Urothelium cell line (cell line): ENCODE results near the gene SPATS1.
"Not testable (repeated sequence)": the region's sequence is repeated elsewhere in the genome, so short reads cannot be mapped to it uniquely, and the experiment has no call there.

Experiments used
- DNase-seq: peaks from one replicate; pipeline ENCODE4 v3.0.0; 2011; ENCODE audit warnings: low spot score, mixed read lengths
- FAIRE-seq: peaks from 2 replicates; lab custom pipeline; 2011; peaks lifted over from hg19 to GRCh38; lab: Jason Lieb, UNC

The SPATS1 gene

GRCh38 chr6:44310241-44310640 lies 32.2 kb upstream of the SPATS1 start:
- DNase-seq (no peak), FAIRE-seq (no peak)

GRCh38 chr6:44311304-44311703 lies 31.1 kb upstream of the SPATS1 start:
- FAIRE-seq (no peak), DNase-seq (no peak)

GRCh38 chr6:44311767-44312166 lies 30.7 kb upstream of the SPATS1 start:
- DNase-seq (no peak), FAIRE-seq (no peak)

- DNase-seq = peak; percentile 92
- FAIRE-seq = peak; percentile 61
Measured at GRCh38 chr6:44312901-44313788, 29.3 kb upstream of the SPATS1 start, which contains the start of gene AARS2. TSS of gene AARS2 (minus strand) at chr6:44313347. CDS start at chr6:44313323, 24 bp downstream.

GRCh38 chr6:44314657-44315056 lies 27.8 kb upstream of the SPATS1 start:
- not testable (repeated sequence) for DNase-seq, FAIRE-seq

- DNase-seq (no peak), FAIRE-seq (no peak)
Measured at GRCh38 chr6:44315516-44315915, 26.9 kb upstream of the SPATS1 start.

- FAIRE-seq (no peak), DNase-seq (no peak)
Measured at GRCh38 chr6:44315951-44316350, 26.5 kb upstream of the SPATS1 start.

GRCh38 chr6:44316481-44316880 lies 26.0 kb upstream of the SPATS1 start:
- no peak for FAIRE-seq
- no peak for DNase-seq

GRCh38 chr6:44317136-44317631 lies 25.3 kb upstream of the SPATS1 start:
- DNase-seq, FAIRE-seq: not testable (repeated sequence)

- no peak for DNase-seq
- FAIRE-seq = no peak
Measured at GRCh38 chr6:44321210-44321609, 21.2 kb upstream of the SPATS1 start.

- FAIRE-seq = no peak
- DNase-seq = no peak
Measured at GRCh38 chr6:44327096-44327495, 15.4 kb upstream of the SPATS1 start.

- no peak for DNase-seq
- no peak for FAIRE-seq
Measured at GRCh38 chr6:44327760-44328159, 14.7 kb upstream of the SPATS1 start.

- FAIRE-seq, DNase-seq: not testable (repeated sequence)
Measured at GRCh38 chr6:44328203-44328602, 14.2 kb upstream of the SPATS1 start.

- no peak for DNase-seq
Measured at GRCh38 chr6:44329858-44330257, 12.6 kb upstream of the SPATS1 start.

GRCh38 chr6:44332585-44332984 lies 9.9 kb upstream of the SPATS1 start:
- FAIRE-seq = no peak
- no peak for DNase-seq

More at GRCh38 chr6:44329858-44330257, 12.6 kb upstream of the SPATS1 start:
- no peak for FAIRE-seq

GRCh38 chr6:44333273-44333919 lies 9.1 kb upstream of the SPATS1 start:
- DNase-seq (no peak), FAIRE-seq (no peak)

- FAIRE-seq = no peak
- DNase-seq = no peak
Measured at GRCh38 chr6:44333942-44334341, 8.5 kb upstream of the SPATS1 start.

GRCh38 chr6:44335631-44336030 lies 6.8 kb upstream of the SPATS1 start:
- DNase-seq (no peak), FAIRE-seq (no peak)

- peak; percentile 71 for DNase-seq
- FAIRE-seq = no peak
Measured at GRCh38 chr6:44338228-44339122, 4.0 kb upstream of the SPATS1 start.

GRCh38 chr6:44339301-44339700 lies 3.1 kb upstream of the SPATS1 start:
- FAIRE-seq (no peak), DNase-seq (no peak)
